Stimulated activated naive B cell treated with anti-CD40 and anti-IgM and Interleukin-4, amounts not matched to agents 10 μg/mL and 1 μg/mL and 100 μg/mL, for 72 hours (primary cell): ENCODE measurements around the gene LIMCH1.

Source experiments
- ATAC-seq, 2 donors: fragments of 150-1000 bp; cut with Tn5 transposase; replicated peaks; 2 replicates each; pipeline ENCODE4 v1.10.0; 2021; ENCODE audit warnings: moderate library complexity in 1 of 2
- DNase-seq: peaks from one replicate; pipeline ENCODE4 v3.0.0; 2021
- H3K27ac Mint-ChIP-seq: one replicate; pipeline ENCODE4 v1.8.0; 2022; ENCODE audit warnings: mild to moderate bottlenecking, mixed read lengths
- H3K27me3 Mint-ChIP-seq, 2 donors: one replicate each; pipeline ENCODE4 v1.8.0; 2022; ENCODE audit warnings: mixed read lengths in 2 of 2
- H3K36me3 Mint-ChIP-seq, 2 donors: one replicate each; pipeline ENCODE4 v1.8.0; 2022; ENCODE audit warnings: mixed read lengths in 2 of 2, mild to moderate bottlenecking in 1 of 2
- H3K4me1 Mint-ChIP-seq, 2 donors: one replicate each; pipeline ENCODE4 v1.8.0; 2022; ENCODE audit warnings: mixed read lengths in 2 of 2, mild to moderate bottlenecking in 1 of 2
- H3K4me3 Mint-ChIP-seq, 2 donors: one replicate each; pipeline ENCODE4 v1.8.0; 2022; ENCODE audit warnings: mild to moderate bottlenecking in 2 of 2, mixed read lengths in 2 of 2, moderate library complexity in 1 of 2
- H3K9me3 Mint-ChIP-seq, 2 donors: one replicate each; pipeline ENCODE4 v1.8.0; 2022; ENCODE audit warnings: mixed read lengths in 2 of 2, mild to moderate bottlenecking in 1 of 2

LIMCH1 gene

DNA sequence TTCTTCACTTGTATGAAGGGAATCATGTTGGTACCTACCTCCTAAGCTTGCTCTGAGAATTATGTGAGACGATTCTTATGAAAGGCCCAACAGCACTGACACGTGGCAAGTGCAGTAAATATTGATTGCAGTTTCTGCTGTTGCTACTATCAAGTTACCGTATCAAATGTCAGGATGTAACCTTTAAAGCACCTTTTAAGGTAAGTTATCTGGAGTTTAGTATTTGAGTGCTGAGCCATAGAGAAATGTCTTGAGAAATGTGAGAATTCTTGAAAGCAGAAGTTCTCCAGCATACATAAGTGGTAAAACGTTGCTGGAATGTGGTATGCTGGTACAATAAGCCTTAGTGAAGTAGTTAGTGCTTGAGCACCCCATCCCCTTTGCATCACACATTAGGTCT, 120.2 kb downstream of the LIMCH1 start:
- Mint-ChIP-seq H3K9me3 (no peaks in the 10 kb centered on the region), H3K36me3 (no peaks in the 10 kb centered on the region)

DNA sequence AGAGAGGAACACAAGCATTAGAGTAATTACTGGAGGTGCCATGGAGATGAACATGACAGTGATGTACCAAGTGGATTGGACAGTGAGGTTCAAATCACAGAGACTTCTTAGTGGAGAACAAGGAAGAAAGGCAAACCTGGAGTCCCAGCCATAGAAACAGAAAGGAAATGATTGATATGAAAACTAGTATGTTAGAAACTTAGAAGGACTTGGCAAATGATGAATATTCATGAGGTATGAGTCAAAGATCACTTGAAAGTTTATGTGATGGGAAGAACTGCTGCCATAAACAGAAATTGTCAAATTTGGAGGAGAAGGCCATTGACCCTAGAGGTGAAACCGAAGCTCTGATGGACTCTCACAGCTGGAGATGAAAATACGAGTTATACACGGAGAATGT, 122.4 kb downstream of the LIMCH1 start:
- DNase-seq = no peak
- H3K9me3 Mint-ChIP-seq = no peaks in the 10 kb centered on the region
- no peak for ATAC-seq
- no peaks in the 10 kb centered on the region for H3K36me3 Mint-ChIP-seq
- no peak overlapping the region for H3K27ac Mint-ChIP-seq
- no peak overlapping the region for H3K4me3 Mint-ChIP-seq
- H3K4me1 Mint-ChIP-seq = peaks cover 3 to 10% of the 10 kb centered on the region in 2 donors
- peaks cover 10 to 16% of the 10 kb centered on the region in 2 donors for H3K27me3 Mint-ChIP-seq

More for the DNA sequence above, 120.2 kb downstream of the LIMCH1 start:
- Mint-ChIP-seq H3K27me3 (peaks cover 15 to 22% of the 10 kb centered on the region in 2 donors), H3K4me3 (no peak overlapping the region), H3K27ac (no peak overlapping the region), H3K4me1 (peaks cover 3 to 10% of the 10 kb centered on the region in 2 donors)
- ATAC-seq (peak in 1 of 2 donors; percentile 24), DNase-seq (no peak)

DNA sequence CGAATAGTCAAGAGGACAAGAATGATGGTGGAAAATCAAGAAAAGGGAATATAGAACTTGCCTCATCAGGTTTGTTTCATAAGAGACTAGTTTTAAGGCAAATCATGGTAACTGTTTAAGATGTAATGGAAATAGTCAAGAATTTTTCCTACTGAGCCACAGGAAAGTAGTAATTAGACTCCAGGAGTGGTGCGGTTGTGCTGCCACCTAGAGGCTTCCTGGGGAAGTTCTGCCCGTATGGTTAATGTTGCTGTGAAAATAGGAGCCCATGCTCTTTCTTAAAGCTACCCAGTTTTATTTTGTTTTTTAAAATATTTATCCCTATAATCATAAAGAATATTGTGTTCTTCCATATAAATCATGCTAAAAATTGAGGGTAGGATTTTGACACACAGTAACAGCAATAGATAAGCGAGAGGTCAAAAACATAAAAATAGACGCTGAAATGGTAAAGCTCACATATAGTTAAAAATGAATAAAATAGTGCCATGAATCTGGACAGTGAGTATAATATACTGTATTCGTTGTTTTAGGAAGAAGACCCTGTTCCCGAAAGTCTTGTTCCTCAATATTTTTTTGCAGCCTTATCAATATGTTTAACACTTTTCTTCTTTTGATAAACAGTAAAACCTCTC, 123.6 kb downstream of the LIMCH1 start:
- H3K36me3 Mint-ChIP-seq = no peaks in the 10 kb centered on the region
- H3K27ac Mint-ChIP-seq = no peak overlapping the region
- H3K9me3 Mint-ChIP-seq = no peaks in the 10 kb centered on the region
- H3K4me1 Mint-ChIP-seq = peaks cover 3 to 10% of the 10 kb centered on the region in 2 donors
- ATAC-seq = peak; percentile 46 to 72
- H3K4me3 Mint-ChIP-seq = no peak overlapping the region
- DNase-seq = peak; percentile 17
- peaks cover 6 to 16% of the 10 kb centered on the region in 2 donors for H3K27me3 Mint-ChIP-seq

DNA sequence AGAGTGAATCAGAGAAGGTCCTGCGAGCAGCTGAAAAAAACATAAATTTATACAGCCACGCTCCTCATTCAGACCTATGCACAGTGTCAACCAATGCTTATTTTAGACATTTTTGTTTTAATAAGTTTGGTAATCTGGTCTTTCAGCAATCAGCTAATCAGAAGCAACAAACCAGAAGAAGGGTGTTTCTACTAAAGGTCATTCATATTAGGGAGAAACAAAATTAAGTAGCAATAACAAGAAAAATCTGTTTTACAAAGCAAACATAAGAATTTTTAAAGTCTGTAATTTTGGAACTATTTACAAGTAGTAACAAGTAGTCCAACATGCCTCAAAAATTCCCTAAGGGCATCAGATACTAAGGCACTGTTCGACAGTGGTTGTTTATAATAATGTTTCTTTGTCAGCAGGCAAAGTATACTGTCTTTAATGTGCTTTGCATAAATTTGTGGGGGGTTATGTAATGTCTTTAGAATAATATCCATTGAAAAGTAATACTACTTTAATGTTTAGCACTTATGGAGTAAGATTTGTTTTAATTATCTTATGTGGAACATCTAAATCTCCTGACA, 127.8 kb downstream of the LIMCH1 start:
- DNase-seq (no peak), ATAC-seq (no peak)
- peaks cover 0 to 5% of the 10 kb centered on the region in 2 donors for H3K4me1 Mint-ChIP-seq
- H3K27me3 Mint-ChIP-seq = peaks cover 11 to 12% of the 10 kb centered on the region in 2 donors
- H3K4me3 Mint-ChIP-seq = no peak overlapping the region
- no peak overlapping the region for H3K27ac Mint-ChIP-seq
- H3K9me3 Mint-ChIP-seq = no peaks in the 10 kb centered on the region
- H3K36me3 Mint-ChIP-seq = no peaks in the 10 kb centered on the region

DNA sequence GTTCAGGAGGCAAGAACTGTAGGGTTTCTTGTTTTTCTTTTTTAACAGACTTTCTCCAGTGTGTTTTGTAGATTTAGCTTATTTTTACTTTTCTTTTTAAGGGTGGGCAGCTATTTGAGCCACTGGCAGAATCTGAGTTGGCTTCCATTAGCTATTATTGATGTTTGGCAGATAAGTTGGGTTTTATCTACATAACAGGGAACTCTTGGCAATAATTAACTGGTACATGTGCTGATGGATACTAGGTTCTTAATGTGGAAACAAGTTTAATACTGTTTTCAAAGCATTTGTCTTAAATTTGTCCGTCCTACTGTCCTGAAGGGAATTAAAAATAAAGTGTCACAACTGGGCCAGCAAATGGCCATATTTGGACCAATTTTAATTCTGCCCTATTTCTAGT, 130.1 kb downstream of the LIMCH1 start:
- no peak overlapping the region for H3K27ac Mint-ChIP-seq
- no peak overlapping the region for H3K4me3 Mint-ChIP-seq
- peaks cover 2 to 12% of the 10 kb centered on the region in 2 donors for H3K27me3 Mint-ChIP-seq
- no peaks in the 10 kb centered on the region for H3K9me3 Mint-ChIP-seq
- DNase-seq (no peak), ATAC-seq (no peak)
- H3K4me1 Mint-ChIP-seq = no peaks in the 10 kb centered on the region
- no peaks in the 10 kb centered on the region for H3K36me3 Mint-ChIP-seq

DNA sequence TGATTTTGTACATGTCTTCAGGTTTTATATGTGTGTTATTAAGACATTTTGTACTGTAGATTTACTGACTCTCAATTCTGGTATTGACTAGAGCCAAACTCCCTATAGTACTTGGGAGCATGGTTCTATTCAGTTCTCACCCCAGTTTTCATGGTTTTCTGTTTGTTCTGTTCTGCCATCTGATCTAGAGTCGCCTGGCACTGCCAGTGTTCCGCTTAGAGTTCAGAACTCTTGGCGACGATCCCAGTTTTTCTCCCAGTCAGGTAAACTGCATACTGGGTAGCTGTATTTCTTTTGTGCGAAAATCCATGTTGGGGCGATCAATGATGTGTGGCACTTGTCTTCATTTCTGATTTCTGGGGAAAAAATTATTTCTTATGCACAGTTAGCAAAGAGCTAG, 132.6 kb downstream of the LIMCH1 start:
- no peak overlapping the region for H3K4me3 Mint-ChIP-seq
- DNase-seq (no peak), ATAC-seq (no peak)
- no peak overlapping the region for H3K27ac Mint-ChIP-seq
- no peaks in the 10 kb centered on the region for H3K4me1 Mint-ChIP-seq
- no peaks in the 10 kb centered on the region for H3K9me3 Mint-ChIP-seq
- H3K27me3 Mint-ChIP-seq = peaks cover 0 to 12% of the 10 kb centered on the region in 2 donors
- no peaks in the 10 kb centered on the region for H3K36me3 Mint-ChIP-seq

DNA sequence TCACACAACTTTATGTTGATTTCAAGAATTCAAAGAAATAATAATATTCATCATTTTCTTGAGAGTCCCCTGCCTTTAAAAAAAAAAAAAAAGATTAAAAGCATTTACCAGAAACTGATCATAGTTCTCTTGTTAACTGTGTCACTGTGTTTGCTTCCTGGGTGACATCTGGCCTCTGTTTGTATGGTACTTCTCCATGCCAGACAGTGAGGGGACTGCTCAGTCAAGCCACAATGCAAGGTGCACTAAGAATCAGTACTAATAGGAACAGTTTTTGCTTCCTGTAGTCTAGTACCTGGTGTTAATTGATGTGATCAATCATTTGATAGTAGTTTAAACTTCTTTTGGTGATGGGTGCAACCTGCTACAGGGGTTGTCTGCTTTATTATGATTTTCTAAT, 133.0 kb downstream of the LIMCH1 start:
- ATAC-seq = no peak
- H3K27me3 Mint-ChIP-seq = peaks cover 0 to 12% of the 10 kb centered on the region in 2 donors

DNA sequence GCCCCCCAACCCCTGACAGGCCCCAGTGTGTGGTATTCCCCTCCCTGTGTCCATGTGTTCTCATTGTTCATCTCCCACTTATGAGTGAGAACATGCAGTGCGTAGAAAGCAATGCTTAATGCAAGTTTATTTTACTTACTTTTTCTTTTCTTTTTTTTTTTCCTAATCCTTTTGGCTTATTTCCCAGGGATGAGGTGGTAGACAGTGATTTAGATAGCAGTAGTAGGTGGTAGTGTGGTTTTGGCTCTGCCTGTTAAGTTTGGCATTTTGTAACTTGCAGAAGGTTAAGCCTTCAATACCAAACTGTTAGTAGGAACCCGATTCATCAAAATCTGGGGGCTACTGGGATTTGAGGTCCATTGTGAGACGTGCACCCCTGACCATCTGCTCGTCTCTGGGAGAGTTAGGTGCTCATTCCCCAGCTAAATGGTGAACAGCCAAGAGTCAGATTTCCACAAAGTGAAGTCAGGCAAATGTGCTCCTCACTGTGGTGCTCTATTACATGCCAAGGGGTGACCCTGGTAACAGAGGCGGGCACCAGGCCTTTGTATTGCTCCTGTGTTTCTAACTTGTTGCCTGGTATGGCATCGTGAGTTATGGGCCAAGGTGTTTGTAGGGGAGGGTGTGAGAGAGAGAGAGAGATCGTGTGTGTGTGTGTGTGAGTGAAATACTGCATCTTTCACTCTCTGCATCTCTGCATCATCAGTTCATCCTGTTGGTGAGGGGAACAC, 140.3 kb downstream of the LIMCH1 start:
- H3K27ac Mint-ChIP-seq = no peak overlapping the region
- no peaks in the 10 kb centered on the region for H3K36me3 Mint-ChIP-seq
- no peak for ATAC-seq
- DNase-seq = no peak
- H3K4me3 Mint-ChIP-seq = no peak overlapping the region
- peaks cover 0 to 8% of the 10 kb centered on the region in 2 donors for H3K27me3 Mint-ChIP-seq
- H3K4me1 Mint-ChIP-seq = no peaks in the 10 kb centered on the region
- no peaks in the 10 kb centered on the region for H3K9me3 Mint-ChIP-seq

More for the DNA sequence above, 133.0 kb downstream of the LIMCH1 start:
- H3K4me1 Mint-ChIP-seq = no peaks in the 10 kb centered on the region
- no peak for DNase-seq
- no peaks in the 10 kb centered on the region for H3K36me3 Mint-ChIP-seq
- no peak overlapping the region for H3K27ac Mint-ChIP-seq
- H3K9me3 Mint-ChIP-seq = no peaks in the 10 kb centered on the region
- H3K4me3 Mint-ChIP-seq = no peak overlapping the region

DNA sequence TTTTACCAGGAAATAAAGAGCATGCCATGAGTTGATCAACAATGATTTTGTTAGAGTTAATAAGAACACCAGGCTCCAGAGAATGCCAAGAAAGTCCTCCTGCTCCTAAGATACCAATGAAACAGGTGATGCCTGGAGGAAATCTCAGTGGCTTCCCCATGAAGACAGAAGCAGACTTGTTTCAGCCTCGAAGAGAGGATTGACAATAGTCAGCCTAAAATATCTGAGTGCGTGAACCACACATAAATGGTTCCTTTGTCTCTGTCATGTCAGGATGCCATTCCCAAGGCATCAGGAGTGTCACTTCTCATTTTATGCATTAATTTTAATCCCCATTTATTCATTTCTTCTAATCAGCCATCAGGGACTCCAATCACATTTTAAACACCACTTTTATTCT, 141.0 kb downstream of the LIMCH1 start:
- Mint-ChIP-seq H3K4me3 (no peak overlapping the region), H3K36me3 (no peaks in the 10 kb centered on the region), H3K4me1 (no peaks in the 10 kb centered on the region), H3K27me3 (peaks cover 0 to 8% of the 10 kb centered on the region in 2 donors), H3K9me3 (no peaks in the 10 kb centered on the region), H3K27ac (no peak overlapping the region)
- ATAC-seq (no peak), DNase-seq (no peak)

DNA sequence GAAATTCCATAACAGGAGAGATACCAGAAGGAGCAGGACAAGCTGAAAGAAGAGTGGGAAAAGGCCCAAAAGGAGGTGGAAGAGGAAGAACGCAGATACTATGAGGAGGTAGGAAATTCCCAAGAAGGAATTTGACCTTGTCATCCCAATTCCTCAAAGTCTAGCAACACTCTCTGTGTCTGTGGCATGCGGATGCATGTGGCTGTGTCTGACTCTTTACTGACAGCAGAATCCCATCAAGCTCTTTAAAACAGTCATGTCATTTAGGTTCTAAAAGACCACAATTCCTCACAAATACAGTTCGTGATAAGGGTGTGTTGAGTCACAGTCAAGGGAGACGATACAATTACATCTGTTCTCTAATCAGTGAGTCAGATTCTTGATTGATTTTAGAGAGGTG, 142.0 kb downstream of the LIMCH1 start:
- Mint-ChIP-seq H3K27me3 (peaks cover 3 to 13% of the 10 kb centered on the region in 2 donors), H3K4me1 (no peaks in the 10 kb centered on the region), H3K4me3 (no peak overlapping the region), H3K36me3 (no peaks in the 10 kb centered on the region), H3K9me3 (no peaks in the 10 kb centered on the region), H3K27ac (no peak overlapping the region)
- ATAC-seq (no peak), DNase-seq (no peak)

DNA sequence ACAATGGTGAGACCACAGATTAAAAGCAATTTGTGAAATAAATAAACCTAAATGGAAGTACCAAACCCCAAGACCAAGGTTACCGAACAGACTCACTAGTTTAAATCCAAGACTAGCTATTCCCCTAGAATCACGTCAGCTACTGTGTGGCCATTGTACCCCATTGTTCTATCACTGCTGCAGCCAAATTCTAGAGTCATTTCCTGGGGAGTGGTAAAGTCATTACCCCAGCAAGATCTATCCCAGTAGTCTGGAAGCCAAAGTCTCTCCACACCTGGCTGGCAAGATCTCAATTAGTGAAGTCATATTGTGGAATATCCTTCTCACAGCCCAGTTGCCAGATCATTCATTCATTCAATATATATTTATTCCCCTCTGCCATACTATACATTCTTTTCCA, 143.1 kb downstream of the LIMCH1 start:
- no peaks in the 10 kb centered on the region for H3K4me1 Mint-ChIP-seq
- no peaks in the 10 kb centered on the region for H3K36me3 Mint-ChIP-seq

DNA sequence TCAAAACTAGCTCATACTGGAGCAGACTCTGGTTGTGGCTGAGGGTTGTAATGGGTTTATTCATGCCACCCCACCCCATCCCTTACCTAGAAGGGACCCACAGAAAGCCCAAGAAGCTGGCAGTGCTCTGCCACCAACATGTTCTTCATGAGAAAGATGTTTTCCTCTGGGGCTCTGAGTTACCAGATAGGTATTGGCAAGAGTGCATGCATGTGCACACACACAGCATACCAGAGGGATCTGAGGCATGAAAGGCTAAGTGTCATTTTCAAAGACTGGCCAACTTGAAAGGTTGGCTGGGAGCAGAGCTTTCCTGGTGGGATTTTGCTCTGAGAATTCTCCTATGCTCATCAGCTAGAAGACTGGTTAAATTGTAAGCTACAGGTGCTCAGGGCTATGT, 145.4 kb downstream of the LIMCH1 start:
- Mint-ChIP-seq H3K27ac (no peak overlapping the region), H3K4me3 (no peak overlapping the region), H3K36me3 (no peaks in the 10 kb centered on the region), H3K4me1 (no peaks in the 10 kb centered on the region), H3K9me3 (no peaks in the 10 kb centered on the region), H3K27me3 (peaks cover 3 to 14% of the 10 kb centered on the region in 2 donors)
- ATAC-seq (no peak), DNase-seq (no peak)

More for the DNA sequence above, 143.1 kb downstream of the LIMCH1 start:
- Mint-ChIP-seq H3K4me3 (no peak overlapping the region), H3K27me3 (peaks cover 3 to 13% of the 10 kb centered on the region in 2 donors), H3K27ac (no peak overlapping the region), H3K9me3 (no peaks in the 10 kb centered on the region)
- DNase-seq = no peak
- no peak for ATAC-seq

DNA sequence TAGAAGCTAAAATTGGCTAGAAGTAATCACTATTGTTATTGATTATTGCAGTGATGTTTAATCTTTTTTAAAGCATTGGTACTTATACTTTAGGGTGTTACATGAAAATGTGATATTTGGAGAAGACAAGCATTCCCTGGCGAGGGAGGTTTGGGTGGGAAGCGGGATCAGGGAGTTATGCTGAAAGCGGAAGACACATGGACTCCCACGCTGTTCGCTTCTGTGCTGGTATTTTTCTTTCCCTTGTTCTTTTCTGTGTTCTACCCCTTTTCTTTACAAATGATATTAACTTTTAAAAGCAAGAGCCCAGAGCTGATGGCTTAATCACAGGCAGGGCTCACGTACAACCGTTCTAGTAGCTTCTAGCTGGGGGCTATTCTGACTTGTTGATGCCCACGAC, 148.9 kb downstream of the LIMCH1 start:
- Mint-ChIP-seq H3K9me3 (no peaks in the 10 kb centered on the region), H3K4me3 (no peak overlapping the region), H3K4me1 (no peaks in the 10 kb centered on the region), H3K27me3 (peaks cover 3 to 10% of the 10 kb centered on the region in 2 donors), H3K36me3 (no peaks in the 10 kb centered on the region), H3K27ac (no peak overlapping the region)
- ATAC-seq = no peak
- no peak for DNase-seq

DNA sequence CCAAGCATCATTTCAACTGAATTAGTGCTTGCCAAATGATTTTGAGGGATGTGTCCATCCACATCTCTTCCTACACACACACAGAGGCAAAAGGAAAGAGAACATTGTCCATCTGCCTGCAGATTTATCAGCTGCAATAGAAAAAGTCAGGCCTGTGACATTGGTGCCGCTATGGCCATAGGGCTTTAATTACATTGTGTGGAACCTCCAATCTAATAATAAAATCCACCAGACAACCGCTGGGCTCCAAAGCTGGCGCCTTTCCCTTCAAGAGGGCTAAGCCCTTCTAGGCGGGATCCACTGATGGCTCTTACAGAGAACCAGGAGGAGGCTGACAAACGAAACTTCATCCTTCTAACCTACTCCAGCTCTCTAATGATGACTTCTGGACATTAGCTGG, 150.0 kb downstream of the LIMCH1 start:
- Mint-ChIP-seq H3K4me1 (peaks cover 0 to 2% of the 10 kb centered on the region in 2 donors), H3K27me3 (peaks cover 5 to 17% of the 10 kb centered on the region in 2 donors), H3K36me3 (no peaks in the 10 kb centered on the region), H3K9me3 (no peaks in the 10 kb centered on the region), H3K27ac (no peak overlapping the region), H3K4me3 (no peak overlapping the region)
- ATAC-seq (no peak), DNase-seq (no peak)
